Stimulated activated CD8-positive, alpha-beta memory T cell treated with anti-CD3 and anti-CD28 coated beads, Interleukin-12 subunit alpha, Interleukin-12 subunit beta, amount 100 ng/mL, for 24 hours (primary cell): ENCODE data around the gene LDLRAD4.

Experiments used
- DNase-seq: peaks from one replicate; pipeline ENCODE4 v3.0.0-alpha.2; 2020; ENCODE audit errors: extremely low read depth

The LDLRAD4 gene

DNA sequence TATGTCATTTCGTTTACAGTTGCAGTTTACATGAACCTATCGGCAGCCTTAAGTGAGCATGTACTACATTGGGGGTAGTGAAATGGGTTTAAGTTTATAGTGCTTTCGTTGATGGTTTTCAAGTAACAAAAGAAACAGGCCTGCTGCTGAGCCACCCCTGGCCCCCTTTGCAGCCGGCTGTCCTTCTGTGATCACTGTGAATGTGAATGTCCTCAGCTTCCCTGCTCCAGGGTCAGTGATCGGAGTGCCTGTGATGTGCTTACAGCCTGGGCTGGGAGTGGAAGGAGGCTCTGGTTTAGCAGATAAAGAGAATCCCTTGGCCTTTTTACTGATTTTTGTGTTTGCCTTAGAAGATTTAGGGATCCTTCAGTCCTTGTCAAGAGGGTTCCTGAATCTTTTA lies 353.6 kb downstream of the LDLRAD4 start:
- DNase-seq = no peak

DNA sequence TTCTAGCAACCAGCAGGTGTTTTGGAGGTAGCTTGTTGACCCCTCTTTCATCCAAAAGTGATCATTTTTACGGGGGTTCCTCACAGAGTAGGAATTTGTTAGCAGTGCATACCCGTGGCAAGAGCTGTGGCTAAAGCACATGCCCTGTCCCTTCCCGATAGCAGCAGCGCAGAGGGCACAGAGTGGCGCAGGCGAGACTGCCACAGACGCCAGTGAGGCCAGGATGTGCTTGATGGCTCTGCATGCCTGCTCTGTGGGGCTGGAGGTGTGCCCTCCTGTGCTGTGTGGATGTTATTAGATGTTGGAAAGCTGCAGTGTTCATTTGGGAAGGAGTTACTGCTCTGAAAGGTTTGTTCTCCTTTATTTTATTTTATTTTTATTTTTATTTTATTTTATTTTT lies 354.2 kb downstream of the LDLRAD4 start:
- no peak for DNase-seq

DNA sequence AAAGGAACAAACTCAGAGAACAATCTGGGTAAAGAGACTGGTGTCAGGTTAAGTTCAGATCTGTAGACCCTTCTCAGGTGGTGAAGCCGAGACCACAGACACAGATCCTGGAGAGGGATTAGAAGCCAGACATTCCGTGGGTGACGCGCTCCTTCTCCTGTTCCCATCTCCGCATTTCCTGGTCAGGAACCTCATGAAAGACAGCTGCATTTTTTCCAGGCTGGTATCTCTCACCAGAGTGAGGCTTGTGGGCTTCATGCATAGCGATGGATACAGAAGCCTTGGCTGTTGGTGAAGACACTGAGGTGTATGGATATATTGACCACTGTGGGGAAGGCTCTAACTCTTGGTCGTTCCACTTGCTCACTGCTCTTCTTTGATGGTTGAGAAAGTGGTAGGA lies 355.2 kb downstream of the LDLRAD4 start:
- no peak for DNase-seq

DNA sequence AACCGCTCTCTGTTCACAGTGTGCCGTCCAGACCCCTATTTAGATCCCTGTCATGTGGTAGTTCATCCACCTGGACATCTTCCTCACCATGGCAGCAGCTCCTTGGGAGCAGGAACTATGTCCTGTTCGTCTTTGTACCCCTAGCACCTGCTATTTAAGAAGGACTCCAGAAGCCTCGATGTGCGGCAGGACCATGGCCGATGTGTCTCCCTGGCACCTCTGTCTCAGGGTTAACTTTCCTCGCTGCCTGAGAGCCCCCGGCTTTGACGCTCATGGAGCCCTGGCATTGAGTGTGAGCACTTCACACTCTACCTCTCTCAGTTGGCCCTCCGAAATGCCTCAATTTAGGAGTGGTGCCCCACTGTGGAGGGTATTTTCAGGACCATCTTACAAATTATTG lies 355.8 kb downstream of the LDLRAD4 start:
- DNase-seq = no peak

DNA sequence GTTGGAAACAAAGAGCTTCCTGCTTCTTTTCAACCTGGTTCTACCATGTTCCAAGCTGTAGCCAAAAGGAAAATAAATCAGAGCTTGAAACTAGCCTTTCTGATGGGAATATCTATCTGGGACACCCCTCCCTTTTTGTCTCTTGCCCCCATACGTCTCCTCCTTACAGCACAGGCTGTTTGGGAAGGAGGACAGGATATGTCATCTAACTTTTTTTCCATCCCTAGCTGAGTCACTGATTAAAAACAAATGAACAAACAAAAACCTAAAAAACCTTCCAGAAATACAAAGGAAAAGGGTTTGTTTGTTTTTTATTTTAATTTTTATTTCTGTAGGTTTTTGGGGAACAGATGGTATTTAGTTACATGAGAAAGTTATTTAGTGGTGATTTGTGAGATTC lies 356.2 kb downstream of the LDLRAD4 start:
- DNase-seq = no peak

DNA sequence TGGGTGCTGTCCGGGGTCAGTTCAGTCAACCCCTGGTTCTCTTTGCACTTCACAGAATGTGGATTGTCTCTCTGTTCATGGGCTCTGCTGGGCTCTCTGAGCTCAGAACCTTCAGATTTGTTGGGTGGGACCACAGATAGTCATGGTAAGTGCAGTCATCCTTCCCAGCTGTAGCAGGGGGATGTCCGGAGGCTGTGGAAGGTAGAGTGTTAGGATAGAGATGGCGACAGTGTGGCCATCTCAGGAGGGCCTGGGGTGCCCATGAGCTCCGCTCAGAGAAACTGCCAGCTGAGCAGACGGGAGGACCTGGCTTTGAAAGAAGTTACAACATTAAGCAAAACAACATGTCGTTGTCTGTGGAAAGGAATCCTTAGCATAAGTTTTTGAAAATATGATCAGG lies 358.0 kb downstream of the LDLRAD4 start:
- no peak for DNase-seq

DNA sequence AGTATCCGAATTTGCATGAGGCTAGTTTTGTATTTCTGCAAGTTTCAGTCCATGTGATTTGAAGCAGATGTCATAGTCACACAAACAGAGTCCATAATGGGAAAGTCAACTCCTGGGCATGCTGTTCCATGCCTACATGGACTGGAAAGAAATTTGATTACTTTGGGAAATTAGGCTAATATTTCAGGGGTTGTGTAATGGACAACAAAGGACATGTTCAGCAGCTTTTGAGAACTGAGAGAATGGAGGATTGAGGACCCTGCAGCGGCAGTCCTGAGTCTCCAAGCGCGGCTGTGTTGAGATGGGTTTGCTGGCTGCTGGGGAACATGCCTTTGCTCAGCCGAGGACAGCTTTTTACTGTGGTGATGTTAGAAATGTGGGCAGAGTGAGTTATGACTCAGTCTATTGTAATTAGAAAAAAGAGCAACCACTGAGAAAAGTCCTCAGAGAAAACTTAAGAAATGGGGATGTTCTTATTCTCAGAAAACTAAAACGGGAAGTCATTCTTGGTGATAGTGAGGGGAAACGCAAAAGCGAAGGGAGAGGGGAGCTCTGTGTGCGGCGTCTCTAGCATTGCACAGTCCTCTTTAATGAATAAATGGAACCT lies 358.6 kb downstream of the LDLRAD4 start:
- DNase-seq = no peak

DNA sequence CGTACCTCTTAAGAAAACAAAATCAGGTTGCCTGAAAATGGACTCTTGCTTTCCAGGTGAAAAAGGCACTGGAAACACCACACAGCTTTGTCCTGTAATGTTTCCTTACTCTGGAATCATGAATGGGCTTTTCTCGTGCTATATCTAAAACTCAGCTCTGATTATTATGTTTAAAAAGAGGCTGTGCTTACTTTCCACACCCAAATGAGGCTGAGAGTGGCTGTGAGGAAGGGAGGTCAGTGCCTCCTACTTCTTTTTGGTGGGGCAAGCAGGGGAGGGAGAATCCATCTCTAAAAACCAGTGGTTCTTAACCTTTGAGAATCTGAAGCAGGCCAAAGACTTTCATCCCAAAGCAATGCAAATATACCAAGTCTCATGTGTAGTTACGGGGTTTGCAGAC lies 359.2 kb downstream of the LDLRAD4 start:
- no peak for DNase-seq

DNA sequence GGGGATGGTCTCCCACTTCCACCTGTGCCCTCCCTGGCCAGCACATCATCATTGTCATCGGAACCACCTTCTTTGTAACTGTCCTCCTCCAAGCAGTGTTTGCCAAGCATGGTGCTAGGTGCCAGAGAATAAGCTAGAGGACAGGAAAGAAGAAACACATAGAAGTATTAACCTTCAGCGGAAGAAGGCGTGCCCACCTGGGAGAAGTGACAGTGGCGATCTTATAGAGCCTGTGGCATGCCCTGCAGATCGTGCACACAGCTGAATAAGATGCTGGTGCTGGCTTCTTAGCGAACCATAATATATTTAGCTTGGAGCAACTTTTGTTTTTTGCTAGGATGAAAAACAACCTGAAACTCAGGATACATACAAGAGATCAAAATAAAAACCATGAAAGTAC lies 359.8 kb downstream of the LDLRAD4 start:
- DNase-seq = no peak

DNA sequence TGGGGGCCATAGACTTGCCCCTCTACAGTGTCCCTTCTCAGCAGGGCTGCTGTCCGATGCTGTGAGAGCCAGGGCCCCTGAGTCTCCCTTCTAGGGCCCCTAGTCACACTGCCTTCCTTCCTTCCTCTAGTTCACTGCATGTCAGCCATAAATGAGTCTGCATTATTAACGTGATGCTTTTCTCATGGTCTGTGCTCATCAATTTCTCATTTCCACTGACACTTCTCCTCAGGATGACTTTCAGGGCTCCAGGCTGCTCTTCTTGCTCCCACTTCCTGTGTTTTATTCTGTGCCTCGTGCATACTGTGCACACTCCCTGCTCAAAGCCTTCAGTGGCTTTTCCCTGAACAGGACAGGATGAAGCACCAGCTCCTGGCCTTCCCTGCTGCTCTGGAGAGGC lies 361.3 kb downstream of the LDLRAD4 start:
- no peak for DNase-seq

DNA sequence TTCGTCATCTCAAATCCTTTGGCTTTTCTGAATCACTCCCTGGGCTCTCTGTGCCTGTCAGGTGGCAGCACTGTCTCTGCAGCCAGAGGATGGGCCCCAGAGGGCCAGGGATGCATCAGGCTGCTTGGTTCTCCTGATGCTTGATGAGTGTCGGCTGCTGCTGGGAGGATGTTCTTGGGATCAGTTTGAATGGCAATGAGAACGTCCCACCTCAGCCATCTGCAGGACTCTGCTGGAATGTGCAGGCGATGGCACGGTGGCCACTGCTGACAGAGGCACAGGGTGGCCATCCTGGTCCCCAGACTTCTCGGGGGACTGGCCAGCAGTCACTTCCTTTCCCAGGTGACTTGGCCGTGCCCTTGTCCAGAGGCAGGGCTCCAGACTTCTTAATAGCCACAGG lies 361.8 kb downstream of the LDLRAD4 start:
- no peak for DNase-seq

DNA sequence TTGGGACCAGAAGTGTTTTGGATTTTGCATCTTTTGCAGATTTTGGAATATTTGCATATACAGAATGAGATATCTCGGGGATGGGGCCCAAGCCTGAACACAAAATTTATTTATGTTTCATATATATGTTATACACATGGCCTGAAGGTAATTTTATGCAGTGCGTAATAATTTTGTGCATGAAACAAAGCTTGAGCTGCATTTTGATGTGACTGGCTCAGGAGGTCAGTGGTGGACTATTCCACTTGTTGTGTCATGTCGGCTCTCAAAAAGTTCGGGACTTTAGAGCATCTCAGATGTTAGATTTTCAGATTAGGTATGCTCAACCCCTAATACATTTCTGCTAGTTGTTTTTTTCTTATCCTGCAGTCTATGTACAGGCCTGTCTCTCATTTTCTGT lies 362.4 kb downstream of the LDLRAD4 start:
- no peak for DNase-seq

DNA sequence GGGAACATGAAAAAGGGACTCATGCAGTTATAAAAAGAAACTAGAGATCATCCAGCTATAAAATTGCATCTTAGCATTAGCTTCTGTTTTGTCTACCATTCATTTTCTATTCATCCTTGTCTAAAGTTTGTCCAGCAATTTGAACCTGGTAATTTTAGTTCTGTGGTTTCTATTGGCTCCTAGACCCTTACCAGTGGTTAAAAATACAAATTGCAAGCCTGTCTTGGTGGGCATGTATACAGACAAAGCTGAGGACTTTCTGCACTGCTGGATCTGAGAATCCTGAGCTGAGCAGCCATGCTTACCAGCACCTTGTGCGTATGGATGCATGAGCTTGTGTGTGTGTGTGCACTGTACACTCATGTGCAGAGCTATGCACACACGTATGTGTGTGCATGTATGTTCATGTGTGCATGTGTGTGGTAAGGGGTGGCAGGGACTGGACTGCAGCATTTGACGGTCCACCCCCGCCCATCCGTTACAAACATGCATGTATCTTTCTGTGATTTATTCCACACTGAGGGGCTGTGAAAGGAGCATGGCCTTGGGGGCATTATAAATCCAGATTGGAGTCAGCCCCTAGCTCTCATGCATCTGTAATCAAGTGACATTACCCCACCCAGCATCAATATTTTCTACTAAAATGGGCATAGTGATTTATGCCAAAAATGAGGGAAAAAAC lies 363.1 kb downstream of the LDLRAD4 start:
- no peak for DNase-seq

DNA sequence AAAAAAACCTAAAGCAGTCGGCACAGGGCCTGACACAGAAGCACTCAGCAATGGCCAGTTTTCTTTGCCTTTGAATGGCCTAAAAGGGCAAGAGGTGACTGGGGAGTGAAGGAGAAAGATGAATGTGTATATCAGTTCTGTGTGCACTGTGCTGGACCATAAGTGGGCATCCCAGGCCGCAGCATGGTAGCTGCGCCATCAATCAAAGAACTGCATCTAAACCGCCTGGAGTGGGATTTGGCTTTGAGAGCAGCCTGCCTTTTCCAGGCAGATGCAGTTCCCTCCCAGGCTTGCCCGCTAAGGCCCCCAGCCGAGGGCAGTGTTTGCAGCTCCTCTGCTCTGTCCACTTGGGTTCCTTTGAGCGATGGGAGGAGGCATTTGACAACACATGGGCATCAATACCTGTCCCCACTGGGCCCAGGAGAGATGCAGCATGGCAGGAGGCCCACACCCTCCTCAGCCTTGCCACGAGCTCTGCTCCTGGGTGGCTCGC lies 363.7 kb downstream of the LDLRAD4 start:
- no peak for DNase-seq

DNA sequence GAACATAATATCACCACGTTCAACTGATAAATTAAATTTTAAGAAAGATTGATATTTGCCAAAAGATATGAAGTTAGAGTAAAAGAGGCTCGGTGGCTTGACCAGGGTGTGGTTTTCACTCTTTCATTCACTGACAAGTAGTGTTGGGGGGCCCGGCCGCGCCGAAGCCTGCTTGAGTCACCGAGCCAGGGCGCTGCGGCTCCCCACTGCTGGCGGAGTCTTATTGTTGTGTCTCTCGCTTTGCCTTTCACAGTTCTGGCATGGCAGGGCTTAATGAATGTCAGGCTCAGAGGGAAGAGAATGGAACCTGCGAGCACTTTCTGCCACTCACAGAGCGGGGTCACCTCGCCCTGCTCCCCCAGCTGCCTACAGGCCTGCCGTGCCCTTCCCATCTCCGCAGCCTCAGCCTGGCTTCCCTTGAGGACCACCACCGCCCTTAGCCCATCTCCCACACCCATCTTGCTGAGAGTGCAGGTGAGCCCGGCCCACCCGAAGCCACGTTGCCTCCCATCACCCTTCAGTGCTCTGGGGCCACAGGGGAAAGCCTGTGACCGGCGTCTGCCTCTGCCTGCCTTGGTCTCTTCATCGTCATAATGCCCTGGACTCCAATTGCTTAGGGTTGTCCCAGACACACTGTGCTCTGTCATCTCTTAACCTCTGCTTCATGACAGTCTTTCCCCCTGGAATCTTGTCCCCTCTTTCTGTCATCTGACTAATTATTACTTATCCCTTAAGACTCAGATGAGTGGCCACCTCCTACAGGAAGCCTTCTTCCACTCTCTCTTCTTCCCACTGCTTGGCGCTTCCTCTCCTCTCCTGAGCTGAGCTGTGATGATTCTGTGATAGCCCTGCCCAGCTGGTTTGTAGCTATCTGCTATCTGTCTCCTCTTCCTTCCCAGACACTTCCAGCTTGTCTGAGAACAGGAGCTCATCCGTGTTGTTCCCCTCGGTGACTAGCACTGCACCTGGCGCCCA lies 365.3 kb downstream of the LDLRAD4 start:
- DNase-seq = no peak

DNA sequence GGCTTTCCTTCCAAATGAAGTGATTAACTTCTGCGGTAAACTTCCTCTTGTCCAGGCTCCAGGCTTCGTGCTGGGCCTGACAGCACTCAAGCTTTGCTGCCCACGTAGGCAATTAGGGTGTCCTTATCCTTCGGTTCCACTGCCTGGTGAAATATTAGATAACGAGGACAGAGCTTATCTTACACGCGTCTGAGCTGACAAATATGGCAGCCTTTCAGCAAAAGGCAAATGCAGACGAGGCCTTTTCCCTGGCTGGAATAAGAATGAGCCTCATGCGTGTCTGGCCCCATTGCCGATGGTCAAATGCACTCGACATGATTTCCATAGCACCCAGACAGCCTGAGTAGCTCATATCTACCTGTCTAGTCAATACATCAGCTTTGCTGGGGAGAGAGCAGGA lies 366.3 kb downstream of the LDLRAD4 start:
- DNase-seq = no peak

DNA sequence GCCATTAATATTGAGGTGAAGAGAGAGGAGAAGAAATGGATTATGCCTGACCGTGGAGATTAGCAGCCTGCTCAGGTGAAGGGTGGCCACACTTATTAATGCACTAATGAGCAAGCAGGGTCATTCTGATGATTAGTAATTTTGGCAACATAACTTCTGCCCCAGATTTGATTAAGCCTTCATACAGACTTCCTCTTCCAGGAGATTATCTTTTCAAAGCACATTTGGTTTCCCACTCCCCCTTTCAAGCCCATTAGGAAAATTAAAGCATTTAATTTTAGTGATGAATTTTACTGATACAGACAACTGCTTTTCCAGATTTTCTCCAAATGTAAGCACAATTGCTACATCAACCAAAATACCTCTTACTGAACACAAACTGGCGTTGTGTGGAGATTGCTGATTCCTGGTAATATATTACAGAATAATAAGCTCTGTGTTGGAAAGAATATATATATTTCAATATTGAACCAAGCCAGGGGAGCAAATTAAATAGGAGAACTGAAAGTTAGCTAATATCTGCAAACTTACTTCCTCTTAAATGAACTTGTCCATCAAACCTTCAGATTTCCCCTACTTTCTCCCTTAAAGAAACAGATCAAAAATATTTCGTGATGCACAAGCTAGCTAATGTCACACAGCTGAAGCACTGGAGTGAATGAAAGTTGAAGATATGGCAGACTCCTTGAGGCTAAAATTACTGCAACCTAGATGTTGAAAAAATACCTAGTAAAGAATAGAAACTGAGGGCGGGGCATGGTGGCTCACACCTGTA lies 367.0 kb downstream of the LDLRAD4 start:
- no peak for DNase-seq

DNA sequence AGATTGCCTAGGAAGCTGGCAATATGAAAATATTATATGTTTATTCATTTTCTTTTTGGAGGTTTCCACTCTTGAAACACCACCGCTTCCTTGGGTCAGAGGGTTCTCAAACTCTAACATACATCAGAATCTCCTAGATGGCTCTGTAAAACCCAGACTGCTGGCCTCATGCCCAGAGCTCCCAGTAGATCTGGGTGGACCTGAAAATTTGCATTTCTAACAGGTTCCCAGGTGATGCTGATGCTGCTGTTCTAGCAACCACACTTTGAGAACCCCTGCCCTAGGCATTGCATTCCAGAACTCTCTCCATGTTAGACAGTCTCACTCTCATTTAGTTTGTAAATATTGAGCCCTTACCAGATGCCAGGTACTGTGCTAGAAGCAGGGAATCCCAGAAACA lies 368.4 kb downstream of the LDLRAD4 start:
- DNase-seq = no peak

DNA sequence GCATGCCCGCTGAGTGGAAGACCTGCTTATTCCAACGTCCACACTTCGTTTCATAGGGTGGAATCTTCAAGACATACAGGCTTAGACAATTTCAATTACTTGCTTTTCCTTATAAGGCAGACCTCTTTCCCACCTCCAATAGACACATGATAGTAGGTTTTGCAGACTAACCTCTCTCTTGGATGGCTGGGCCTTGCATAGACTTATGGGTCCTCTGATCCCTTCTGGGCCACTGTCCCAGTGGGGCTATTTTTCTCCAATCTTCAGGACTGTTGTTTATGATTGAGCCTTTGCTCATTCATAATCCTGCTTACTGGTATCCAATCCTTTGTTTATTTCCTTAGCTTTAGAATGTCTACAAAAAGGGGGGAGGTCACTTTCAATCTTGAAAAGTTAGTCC lies 368.9 kb downstream of the LDLRAD4 start:
- no peak for DNase-seq

DNA sequence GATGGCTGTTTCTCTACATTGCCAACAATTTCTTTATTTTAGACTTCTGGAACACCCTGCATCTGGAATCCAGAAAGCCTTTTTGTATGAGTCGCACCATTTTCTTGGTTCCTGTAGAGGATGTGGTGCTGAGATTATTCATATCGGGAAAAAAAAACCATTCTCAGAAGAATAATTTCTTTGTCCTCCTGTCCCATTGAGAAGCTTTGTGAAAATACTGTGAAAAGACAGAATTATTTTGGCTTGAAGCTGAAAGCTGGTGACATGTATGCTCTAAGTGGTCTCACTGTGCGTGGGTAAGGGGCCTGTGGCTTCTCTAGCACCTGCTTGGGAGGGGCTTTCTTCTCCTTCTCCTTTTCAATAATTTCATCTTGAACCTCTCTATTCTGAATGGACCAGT lies 369.4 kb downstream of the LDLRAD4 start:
- DNase-seq = no peak

DNA sequence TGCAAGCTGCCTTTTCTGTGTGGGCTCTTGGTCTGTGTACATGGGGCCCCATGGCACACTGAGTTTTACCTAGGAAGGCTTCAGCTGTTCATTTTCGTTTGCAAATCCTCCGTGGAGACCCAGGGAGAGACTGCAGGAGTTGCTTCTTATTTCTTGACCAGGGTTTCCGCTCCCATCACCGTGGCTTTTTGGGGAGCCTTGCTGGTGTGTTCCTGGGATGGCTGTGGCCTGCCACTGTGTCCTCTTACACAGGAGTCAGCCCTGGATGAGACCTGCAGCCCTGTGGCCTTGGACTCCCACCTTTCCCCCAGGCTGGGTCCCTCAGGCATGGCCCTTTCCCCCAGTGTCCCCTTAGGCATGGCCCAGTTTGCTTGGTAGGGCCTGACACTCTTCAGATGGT lies 370.8 kb downstream of the LDLRAD4 start:
- no peak for DNase-seq

DNA sequence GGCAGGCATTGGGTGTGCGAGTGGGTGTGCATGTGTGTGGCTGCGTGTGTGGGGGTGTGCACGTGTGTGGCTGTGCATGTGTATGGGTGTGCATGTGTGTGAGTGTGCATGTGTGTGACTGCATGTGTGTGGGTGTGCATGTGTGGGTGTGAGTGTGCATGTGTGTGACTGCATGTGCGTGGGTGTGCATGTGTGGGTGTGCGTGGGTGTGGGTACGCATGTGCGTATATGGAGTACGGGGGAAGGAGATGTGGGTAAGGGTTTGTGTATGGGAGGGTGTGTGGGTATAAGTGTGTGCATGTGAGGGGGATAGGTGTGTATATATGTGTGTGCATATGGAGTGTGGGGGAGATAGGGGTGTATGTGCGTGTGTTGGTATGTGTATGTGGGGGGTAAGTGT lies 371.4 kb downstream of the LDLRAD4 start:
- DNase-seq = no peak
